T-helper 2 cell treated with Interferon-gamma antibody and Interleukin-4, amounts not matched to agents 5 μg/mL and 100 μg/mL, for 36 hours (primary cell): Measurements from ENCODE around the gene PCDHGA11.
"Not testable (repeated sequence)": the region's sequence is repeated elsewhere in the genome, so short reads cannot be mapped to it uniquely, and the experiment has no call there.

Experiments
- DNase-seq: peaks from one replicate; pipeline ENCODE4 v3.0.0; 2021; ENCODE audit warnings: low spot score
- H3K27ac Mint-ChIP-seq: one replicate; pipeline ENCODE4 v1.8.0; 2021; ENCODE audit warnings: mild to moderate bottlenecking, mixed read lengths
- H3K27me3 Mint-ChIP-seq: one replicate; pipeline ENCODE4 v1.8.0; 2021; ENCODE audit warnings: low read depth, mixed read lengths
- H3K36me3 Mint-ChIP-seq: one replicate; pipeline ENCODE4 v1.8.0; 2021; ENCODE audit warnings: low read depth, mixed read lengths
- H3K4me1 Mint-ChIP-seq: one replicate; pipeline ENCODE4 v1.8.0; 2021; ENCODE audit warnings: low read depth, mixed read lengths
- H3K4me3 Mint-ChIP-seq: one replicate; pipeline ENCODE4 v1.8.0; 2022; ENCODE audit warnings: mild to moderate bottlenecking, moderate library complexity, mixed read lengths
- H3K9me3 Mint-ChIP-seq: one replicate; pipeline ENCODE4 v1.8.0; 2021; ENCODE audit warnings: mixed read lengths

Gene PCDHGA11

DNA sequence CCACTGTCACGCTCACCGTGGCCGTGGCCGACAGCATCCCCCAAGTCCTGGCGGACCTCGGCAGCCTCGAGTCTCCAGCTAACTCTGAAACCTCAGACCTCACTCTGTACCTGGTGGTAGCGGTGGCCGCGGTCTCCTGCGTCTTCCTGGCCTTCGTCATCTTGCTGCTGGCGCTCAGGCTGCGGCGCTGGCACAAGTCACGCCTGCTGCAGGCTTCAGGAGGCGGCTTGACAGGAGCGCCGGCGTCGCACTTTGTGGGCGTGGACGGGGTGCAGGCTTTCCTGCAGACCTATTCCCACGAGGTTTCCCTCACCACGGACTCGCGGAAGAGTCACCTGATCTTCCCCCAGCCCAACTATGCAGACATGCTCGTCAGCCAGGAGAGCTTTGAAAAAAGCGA, 11.9 kb downstream of the PCDHGA11 start:
- H3K4me1 Mint-ChIP-seq, H3K4me3 Mint-ChIP-seq, H3K27ac Mint-ChIP-seq, DNase-seq, H3K36me3 Mint-ChIP-seq: not testable (repeated sequence)
- Mint-ChIP-seq H3K9me3 (peaks cover 36% of the 10 kb centered on the region), H3K27me3 (peaks cover 26% of the 10 kb centered on the region)

DNA sequence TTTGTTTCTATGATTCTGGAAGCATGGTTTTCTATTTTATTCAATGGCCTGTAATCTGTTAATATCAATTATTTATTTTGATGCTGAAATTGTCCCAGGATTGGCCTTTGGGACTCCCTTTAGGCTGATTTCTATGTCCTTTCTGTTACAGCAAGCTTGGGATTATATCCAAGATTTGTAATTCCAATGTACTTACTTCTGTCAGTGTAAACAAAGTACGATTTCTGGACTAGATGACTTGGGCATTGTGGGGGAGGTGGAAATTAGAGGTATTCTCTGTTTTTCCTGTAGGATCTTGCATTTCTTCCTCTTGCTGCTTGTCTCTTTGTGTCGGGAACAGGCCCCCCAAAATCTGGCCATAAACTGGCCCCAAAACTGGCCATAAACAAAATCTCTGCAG, 13.2 kb downstream of the PCDHGA11 start:
- Mint-ChIP-seq H3K27me3 (peaks cover 23% of the 10 kb centered on the region), H3K36me3 (peaks cover 6% of the 10 kb centered on the region), H3K4me3 (no peak overlapping the region), H3K9me3 (peaks cover 31% of the 10 kb centered on the region), H3K27ac (no peak overlapping the region), H3K4me1 (peaks cover 2% of the 10 kb centered on the region)
- DNase-seq = no peak

GRCh38 chr5:141437221-141437620, 16.4 kb downstream of the PCDHGA11 start:
- Mint-ChIP-seq H3K9me3 (peaks cover 13% of the 10 kb centered on the region), H3K27ac (no peak overlapping the region), H3K27me3 (peaks cover 5% of the 10 kb centered on the region), H3K4me3 (no peak overlapping the region), H3K4me1 (no peaks in the 10 kb centered on the region), H3K36me3 (peaks cover 1% of the 10 kb centered on the region)
- no peak for DNase-seq

GRCh38 chr5:141439411-141440141, 18.7 kb downstream of the PCDHGA11 start:
- H3K4me1 Mint-ChIP-seq = no peaks in the 10 kb centered on the region
- no peak overlapping the region for H3K4me3 Mint-ChIP-seq
- no peaks in the 10 kb centered on the region for H3K27me3 Mint-ChIP-seq
- no peak overlapping the region for H3K27ac Mint-ChIP-seq
- H3K9me3 Mint-ChIP-seq = peaks cover 3% of the 10 kb centered on the region
- no peak for DNase-seq
- H3K36me3 Mint-ChIP-seq = no peaks in the 10 kb centered on the region

DNA sequence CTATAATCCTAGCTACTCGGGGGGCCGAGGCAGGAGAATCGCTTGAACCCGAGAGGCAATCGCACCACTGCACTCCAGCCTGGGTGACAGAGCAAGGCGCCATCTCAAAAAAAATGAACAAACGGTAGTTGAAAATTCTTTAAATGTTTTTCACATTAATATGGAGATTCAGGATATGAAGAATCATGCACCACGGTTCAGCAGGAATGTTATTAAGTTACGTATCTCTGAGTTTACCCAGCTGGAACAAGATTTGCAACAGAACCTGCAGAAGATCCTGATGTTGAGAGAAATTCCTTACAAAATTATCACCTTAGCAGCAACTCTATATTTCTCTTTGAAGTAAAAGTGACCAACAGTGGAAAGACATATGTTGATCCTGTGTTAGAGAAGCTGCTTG, 19.5 kb downstream of the PCDHGA11 start:
- H3K9me3 Mint-ChIP-seq = peaks cover 3% of the 10 kb centered on the region
- no peaks in the 10 kb centered on the region for H3K27me3 Mint-ChIP-seq
- no peak overlapping the region for H3K4me3 Mint-ChIP-seq
- no peaks in the 10 kb centered on the region for H3K4me1 Mint-ChIP-seq
- H3K36me3 Mint-ChIP-seq = no peaks in the 10 kb centered on the region
- no peak for DNase-seq
- no peak overlapping the region for H3K27ac Mint-ChIP-seq

GRCh38 chr5:141441571-141442170, 20.8 kb downstream of the PCDHGA11 start:
- H3K9me3 Mint-ChIP-seq = peaks cover 3% of the 10 kb centered on the region
- no peaks in the 10 kb centered on the region for H3K4me1 Mint-ChIP-seq
- no peaks in the 10 kb centered on the region for H3K36me3 Mint-ChIP-seq
- DNase-seq = no peak
- H3K4me3 Mint-ChIP-seq = no peak overlapping the region
- no peak overlapping the region for H3K27ac Mint-ChIP-seq
- H3K27me3 Mint-ChIP-seq = no peaks in the 10 kb centered on the region

DNA sequence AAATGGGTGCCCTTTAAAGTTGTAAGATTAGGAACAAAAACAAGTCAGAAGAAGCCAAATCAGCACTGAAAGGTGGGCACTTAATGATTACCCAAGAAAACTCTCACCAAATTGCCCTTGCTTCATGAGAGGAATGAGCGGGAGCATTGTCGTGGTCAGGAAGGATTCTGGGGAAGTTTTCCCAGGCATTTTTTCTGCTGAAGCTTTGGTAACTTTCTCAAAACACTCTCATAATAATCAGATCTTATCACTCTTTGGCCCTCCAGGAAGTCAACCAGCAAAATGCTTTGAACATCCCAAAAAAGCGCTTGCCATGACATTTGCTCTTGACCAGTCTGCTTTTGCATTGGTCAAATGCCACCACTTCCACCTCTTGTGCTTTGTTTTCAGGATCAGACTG, 44.5 kb downstream of the PCDHGA11 start:
- Mint-ChIP-seq H3K27ac (no peak overlapping the region), H3K4me3 (no peak overlapping the region), H3K4me1 (no peaks in the 10 kb centered on the region), H3K36me3 (no peaks in the 10 kb centered on the region), H3K9me3 (no peaks in the 10 kb centered on the region), H3K27me3 (no peaks in the 10 kb centered on the region)
- DNase-seq = no peak
